SK-N-SH treated with all-trans-retinoic acid at 6 μM for 48 hours (cell line): ENCODE data around the gene ANAPC4.

Experiments used
- ATAC-seq: fragments of 200-7000 bp; cut with Tn5 transposase; 3 replicates; pipeline ENCODE4 v1.9.1; 2020; ENCODE audit warnings: mild to moderate bottlenecking, moderate library complexity
- BACH2 ChIP-seq: fragments of 250-450 bp; sonication (Bioruptor Pico); IDR thresholded peaks from 2 replicates; pipeline ENCODE4 v1.9.0; 2021; ENCODE audit warnings: mild to moderate bottlenecking, borderline replicate concordance
- CREB5 ChIP-seq: fragments of 250-450 bp; sonication (Bioruptor Pico); IDR thresholded peaks from 2 replicates; pipeline ENCODE4 v1.5.1; 2020; ENCODE audit warnings: low read depth, mild to moderate bottlenecking, moderate library complexity
- CSDC2 ChIP-seq: fragments of 250-450 bp; sonication (Bioruptor Pico); IDR thresholded peaks from 2 replicates; pipeline ENCODE4 v1.5.0; 2020; ENCODE audit warnings: mild to moderate bottlenecking, moderate library complexity
- CSRNP3 ChIP-seq: fragments of 250-450 bp; sonication (Bioruptor Pico); IDR thresholded peaks from 2 replicates; pipeline ENCODE4 v1.5.1; 2021; ENCODE audit warnings: mild to moderate bottlenecking, moderate library complexity
- ESRRG ChIP-seq: fragments of 250-450 bp; sonication (Bioruptor Pico); IDR thresholded peaks from 2 replicates; pipeline ENCODE4 v1.6.1; 2021; ENCODE audit warnings: mild to moderate bottlenecking
- GLIS3 ChIP-seq: fragments of 250-450 bp; sonication (Bioruptor Pico); IDR thresholded peaks from 2 replicates; pipeline ENCODE4 v1.5.0; 2020; ENCODE audit warnings: mild to moderate bottlenecking, moderate library complexity
- OSR1 ChIP-seq: fragments of 250-450 bp; sonication (Bioruptor Pico); IDR thresholded peaks from 2 replicates; pipeline ENCODE4 v1.8.0; 2022; ENCODE audit warnings: moderate library complexity, mild to moderate bottlenecking, inconsistent platforms
- PATZ1 ChIP-seq: fragments of 250-450 bp; sonication (Bioruptor Pico); IDR thresholded peaks from 2 replicates; pipeline ENCODE4 v1.8.0; 2020; ENCODE audit warnings: mild to moderate bottlenecking, moderate library complexity, borderline replicate concordance
- POU6F1 ChIP-seq: fragments of 250-450 bp; sonication (Bioruptor Pico); IDR thresholded peaks from 2 replicates; pipeline ENCODE4 v1.8.0; 2021; ENCODE audit warnings: low read depth, mild to moderate bottlenecking, moderate library complexity, borderline replicate concordance
- PPARA ChIP-seq: fragments of 250-450 bp; sonication (Bioruptor Pico); IDR thresholded peaks from 2 replicates; pipeline ENCODE4 v1.5.0; 2020; ENCODE audit warnings: mild to moderate bottlenecking, borderline replicate concordance
- TCF4 ChIP-seq: fragments of 250-450 bp; sonication (Bioruptor Pico); IDR thresholded peaks from 2 replicates; pipeline ENCODE4 v1.8.0; 2021; ENCODE audit warnings: mild to moderate bottlenecking, moderate library complexity, borderline replicate concordance
- TOX ChIP-seq: fragments of 250-450 bp; sonication (Bioruptor Pico); IDR thresholded peaks from 2 replicates; pipeline ENCODE4 v1.8.0; 2021; ENCODE audit warnings: mild to moderate bottlenecking, moderate library complexity, borderline replicate concordance
- TSHZ2 ChIP-seq: fragments of 250-450 bp; sonication (Bioruptor Pico); IDR thresholded peaks from 2 replicates; pipeline ENCODE4 v1.5.0; 2020; ENCODE audit warnings: mild to moderate bottlenecking, moderate library complexity
- ZFP3 ChIP-seq: fragments of 250-450 bp; sonication (Bioruptor Pico); IDR thresholded peaks from 2 replicates; pipeline ENCODE4 v1.5.0; 2020; ENCODE audit warnings: mild to moderate bottlenecking, moderate library complexity
- ZNF565 ChIP-seq: fragments of 450-650 bp; formaldehyde crosslinking; conservative IDR thresholded peaks from 2 replicates; pipeline ENCODE4 v1.5.0; 2020; ENCODE audit warnings: low read depth, mild to moderate bottlenecking, moderate library complexity
- ZNF70 ChIP-seq: fragments of 450-650 bp; formaldehyde crosslinking; IDR thresholded peaks from 2 replicates; pipeline ENCODE4 v1.5.0; 2020; ENCODE audit warnings: mild to moderate bottlenecking, moderate library complexity
- ZNF8 ChIP-seq: fragments of 450-650 bp; formaldehyde crosslinking; IDR thresholded peaks from 2 replicates; pipeline ENCODE4 v1.5.0; 2020; ENCODE audit warnings: mild to moderate bottlenecking, moderate library complexity

Gene ANAPC4

DNA sequence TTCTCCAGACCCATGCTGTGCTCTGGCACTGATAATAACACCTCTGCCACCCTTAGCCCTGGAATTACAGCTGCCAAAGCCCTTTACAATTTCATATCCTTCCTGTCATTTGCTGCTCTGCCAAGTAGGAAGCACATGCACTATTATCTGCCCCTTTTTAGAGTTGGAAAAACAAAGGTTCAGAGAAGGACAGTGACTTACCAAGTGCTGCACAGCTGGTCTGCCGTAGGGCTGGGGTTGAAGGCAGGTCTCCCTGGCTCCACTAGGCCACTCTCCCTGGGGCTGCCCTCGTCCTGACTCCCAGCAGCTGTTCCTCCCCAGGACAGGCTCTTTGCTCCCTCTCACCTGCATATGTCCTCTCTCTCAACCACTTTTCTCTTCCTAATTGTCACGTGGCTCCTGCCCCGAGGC lies 73.4 kb downstream of the ANAPC4 start:
- no peak for ATAC-seq
- TF ChIP-seq OSR1 (CRISPR knock-in tag) (no peak), GLIS3 (no peak), ZNF565 (CRISPR knock-in tag) (no peak)

DNA sequence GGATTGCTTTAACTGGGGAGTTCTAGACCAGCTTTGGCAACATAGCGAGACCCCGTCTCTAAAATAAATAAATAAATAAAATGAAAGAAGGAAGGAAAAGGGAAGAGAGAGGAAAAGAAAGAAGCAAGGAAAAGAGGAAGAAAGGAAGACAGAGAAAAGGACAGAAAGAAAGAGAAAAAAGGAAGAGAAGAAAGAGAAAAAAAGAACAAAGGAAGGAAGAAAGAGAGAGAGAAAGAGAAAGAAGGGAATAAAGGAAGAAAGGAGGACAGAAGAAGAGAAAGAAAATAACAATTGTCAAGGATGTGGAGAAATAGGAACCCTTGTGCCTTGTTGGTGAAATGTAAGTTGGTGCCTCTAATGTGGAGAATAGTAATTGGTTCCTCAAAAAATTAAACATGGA lies 74.6 kb downstream of the ANAPC4 start:
- ATAC-seq: no peak
- TF ChIP-seq ESRRG (CRISPR knock-in tag) (no peak), CSRNP3 (no peak), ZFP3 (CRISPR knock-in tag) (no peak), ZNF8 (no peak), TSHZ2 (CRISPR knock-in tag) (no peak), CREB5 (CRISPR knock-in tag) (no peak), TOX (CRISPR knock-in tag) (no peak), ZNF565 (CRISPR knock-in tag) (no peak), PATZ1 (CRISPR knock-in tag) (no peak), CSDC2 (CRISPR knock-in tag) (no peak), ZNF70 (no peak), BACH2 (CRISPR knock-in tag) (no peak), TCF4 (CRISPR knock-in tag) (no peak), POU6F1 (no peak)

- ATAC-seq: no peak
- no peak for TF ChIP-seq ESRRG (CRISPR knock-in tag)
- no peak for TF ChIP-seq CSDC2 (CRISPR knock-in tag)
- no peak for TF ChIP-seq OSR1 (CRISPR knock-in tag)
- TF ChIP-seq BACH2 (CRISPR knock-in tag): no peak
- no peak for TF ChIP-seq TOX (CRISPR knock-in tag)
- TF ChIP-seq POU6F1: no peak
- TF ChIP-seq PPARA (CRISPR knock-in tag): no peak
- no peak for TF ChIP-seq TSHZ2 (CRISPR knock-in tag)
Measured at GRCh38 chr4:25452081-25452480, 75.0 kb downstream of the ANAPC4 start.
